Measurements from ENCODE around the gene POPDC3.
"Not testable (repeated sequence)": the region's sequence is repeated elsewhere in the genome, so short reads cannot be mapped to it uniquely, and the experiment has no call there.

Gene POPDC3

DNA sequence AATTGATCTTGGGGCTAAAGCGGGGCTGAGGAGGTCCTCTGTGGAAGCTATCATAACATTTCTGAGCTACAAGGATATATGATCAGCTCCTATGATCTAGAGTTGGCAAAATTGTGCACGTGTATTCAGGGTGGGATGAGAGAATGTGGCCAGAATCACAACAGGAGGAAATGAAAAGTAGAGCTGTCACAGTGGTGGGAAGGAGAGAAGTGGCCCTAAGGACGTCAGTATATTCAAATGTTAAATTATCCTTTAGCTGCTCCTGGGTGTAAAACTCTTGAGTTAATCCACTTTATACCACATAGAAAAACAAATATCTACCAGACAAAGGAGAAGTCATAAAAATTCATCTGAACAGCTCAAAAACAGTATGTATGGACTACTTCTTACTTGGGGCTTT, 14.8 kb upstream of the POPDC3 start:
- no peak for DNase-seq (ENCODE audit: low spot score)

DNA sequence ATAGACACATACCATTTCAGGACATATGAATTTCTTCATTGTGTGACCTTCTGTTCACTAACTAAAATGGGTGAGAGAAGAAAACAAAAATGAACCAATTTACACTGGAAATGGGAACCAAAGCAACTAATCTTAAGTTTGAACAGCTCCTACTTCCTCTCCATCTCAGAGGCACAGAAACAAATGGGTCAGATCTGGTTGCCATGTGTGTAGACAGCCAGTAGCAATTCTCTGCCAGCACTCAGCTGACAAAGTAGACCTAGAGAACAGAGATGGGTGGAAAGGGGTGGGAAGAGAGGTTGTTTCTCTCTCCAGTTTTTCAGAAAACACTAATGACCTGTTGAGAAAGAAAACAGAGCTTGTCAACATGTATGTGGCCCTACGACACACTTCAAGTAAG, 14.3 kb upstream of the POPDC3 start:
- DNase-seq (ENCODE audit: low spot score) = no peak

DNA sequence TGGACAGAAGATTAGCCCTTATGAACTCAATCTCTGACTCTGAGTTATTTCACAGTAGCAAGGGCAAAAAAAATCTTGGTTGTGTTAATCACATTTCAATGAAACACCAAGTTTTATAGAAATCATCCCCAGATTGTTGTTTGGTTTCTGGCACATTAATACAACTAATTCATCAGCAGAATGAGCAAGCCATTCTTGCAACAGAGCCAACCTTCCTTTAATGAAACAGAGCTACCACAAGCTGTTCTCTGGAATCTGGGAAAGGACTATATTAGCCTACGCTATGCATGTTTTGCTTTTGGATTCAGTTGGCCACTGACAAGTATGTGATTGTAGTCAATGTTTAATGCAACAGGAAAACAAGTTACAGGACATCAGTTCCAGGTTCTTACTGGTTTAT, 13.8 kb upstream of the POPDC3 start:
- no peak for DNase-seq (ENCODE audit: low spot score)

DNA sequence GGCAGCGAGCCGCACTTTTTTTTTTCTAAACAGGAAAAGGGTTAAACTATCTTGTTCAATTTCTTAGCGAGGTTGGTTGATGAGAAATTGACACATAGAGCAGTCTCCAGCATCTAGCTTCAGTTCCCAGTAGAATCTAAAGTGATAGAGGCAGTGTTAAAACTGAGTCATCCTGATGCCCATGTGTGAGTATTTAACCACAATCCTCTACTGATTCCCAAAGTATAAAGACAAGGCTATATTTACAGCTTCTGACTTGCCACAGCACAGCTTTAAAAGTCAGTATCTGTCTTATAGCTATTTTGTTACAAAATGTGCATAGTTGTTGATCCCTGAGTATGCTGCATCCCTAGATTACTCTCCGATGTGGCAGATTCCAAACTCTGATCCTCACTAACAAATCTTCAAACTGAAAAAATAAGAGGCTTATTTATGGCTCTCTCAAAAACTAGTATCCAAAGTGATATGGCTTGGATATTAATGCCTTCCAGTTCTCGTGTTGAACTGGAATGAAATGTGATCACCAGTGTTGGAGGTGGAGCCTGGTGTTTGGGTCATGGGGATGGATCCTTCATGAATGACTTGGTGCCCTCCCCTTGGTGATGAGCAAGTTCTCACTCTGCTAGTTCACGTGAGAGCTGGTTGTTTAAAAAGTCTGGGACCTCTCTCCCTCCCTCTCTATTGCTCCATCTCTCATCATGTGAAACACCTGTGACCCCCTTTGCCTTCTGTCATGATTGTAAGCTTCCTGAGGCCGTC, 13.1 kb upstream of the POPDC3 start:
- DNase-seq (ENCODE audit: low spot score) = no peak

DNA sequence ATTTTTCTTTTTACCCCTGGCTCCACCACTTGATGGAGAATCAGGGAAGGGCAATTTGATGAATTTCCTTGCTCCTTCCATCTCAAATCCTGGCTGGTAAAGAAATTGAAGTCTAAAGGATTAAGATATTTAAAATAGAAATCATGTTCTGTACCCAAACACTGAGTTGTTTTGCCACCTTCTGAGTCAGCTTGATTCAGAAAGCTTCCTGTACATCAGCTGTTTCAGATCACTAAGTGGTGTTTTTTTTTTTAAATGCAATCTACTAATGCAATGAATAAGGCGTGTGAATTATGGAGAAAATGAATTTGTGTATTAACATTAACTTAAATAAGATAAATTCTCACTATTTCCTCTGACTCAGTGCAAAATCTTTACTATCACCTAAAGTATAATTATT, 11.5 kb upstream of the POPDC3 start:
- no peak for DNase-seq (ENCODE audit: low spot score)

DNA sequence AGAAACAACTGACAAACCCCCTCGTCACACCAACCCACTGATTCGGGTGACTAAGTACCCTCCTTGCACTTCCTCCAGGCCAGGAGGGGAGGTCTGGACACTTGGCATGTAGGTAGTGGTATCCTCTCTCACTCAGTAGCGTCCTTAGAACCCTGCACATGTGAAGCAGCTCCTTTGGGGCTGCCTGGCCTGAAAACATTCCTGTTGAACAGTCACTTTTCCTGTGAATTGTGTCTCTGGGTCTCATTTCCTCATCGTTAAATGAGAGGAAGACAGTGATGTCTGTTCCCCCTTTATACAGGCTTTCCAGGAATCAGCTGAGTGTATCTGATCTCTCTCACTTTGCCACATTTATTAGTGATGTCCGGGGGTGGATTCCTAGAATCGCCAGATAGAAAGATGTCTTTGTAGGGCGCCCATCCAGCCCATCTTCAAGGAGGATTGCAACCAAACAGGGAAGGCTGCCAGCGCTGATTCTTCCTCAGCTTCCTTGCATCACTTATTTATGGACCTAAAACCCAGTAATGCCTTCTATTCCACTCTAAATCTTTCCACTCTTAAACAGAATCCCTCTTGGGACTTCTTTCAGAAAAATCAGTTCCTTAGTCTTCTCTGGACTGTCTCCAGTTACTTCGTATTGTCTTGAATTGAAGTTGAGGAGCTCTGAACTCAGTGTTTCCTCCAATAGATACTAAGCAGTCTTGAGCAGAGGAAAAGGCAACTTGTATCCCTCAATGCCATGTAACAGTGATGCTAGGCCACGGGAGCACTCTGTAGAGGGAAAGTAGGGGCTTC, 9.4 kb upstream of the POPDC3 start:
- DNase-seq (ENCODE audit: low spot score) = no peak

DNA sequence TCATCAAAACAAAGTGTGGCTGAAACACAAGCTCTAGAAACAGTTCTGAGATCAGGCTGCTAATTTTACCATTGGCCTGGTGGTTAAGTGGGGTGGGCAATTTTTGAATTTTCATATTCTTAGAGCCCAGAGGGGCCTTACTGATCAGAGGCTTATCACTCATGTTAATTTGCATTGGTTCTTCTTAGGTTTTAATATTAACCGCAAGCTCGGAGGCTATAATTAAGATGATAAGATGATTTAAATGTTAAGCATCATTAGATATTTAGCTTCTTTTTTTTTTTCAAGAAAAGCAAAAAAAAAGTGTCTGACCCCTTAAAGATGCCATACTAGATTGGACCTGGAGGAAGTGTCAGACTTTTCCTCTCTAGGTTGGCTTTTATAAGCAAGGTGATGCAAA, 8.4 kb upstream of the POPDC3 start:
- DNase-seq (ENCODE audit: low spot score) = no peak

DNA sequence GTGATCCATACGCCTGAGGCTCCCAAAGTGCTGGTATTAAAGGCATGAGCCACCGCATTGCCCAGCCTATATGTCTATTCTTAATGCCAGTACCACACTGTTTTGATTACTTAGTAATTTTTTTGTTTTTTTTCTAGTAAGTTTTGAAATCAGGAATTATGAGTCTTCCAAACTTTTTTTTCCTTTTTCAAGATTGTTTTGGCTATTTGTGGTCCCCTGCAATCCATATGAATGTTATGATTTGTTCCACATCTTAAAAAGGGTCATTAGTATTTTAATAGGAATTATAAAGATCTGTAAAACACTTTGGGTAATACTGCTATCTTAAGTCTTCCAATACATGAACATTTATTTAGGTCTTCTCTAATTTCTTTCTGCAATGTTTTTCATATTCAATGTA, 6.8 kb upstream of the POPDC3 start:
- no peak for DNase-seq (ENCODE audit: low spot score)

DNA sequence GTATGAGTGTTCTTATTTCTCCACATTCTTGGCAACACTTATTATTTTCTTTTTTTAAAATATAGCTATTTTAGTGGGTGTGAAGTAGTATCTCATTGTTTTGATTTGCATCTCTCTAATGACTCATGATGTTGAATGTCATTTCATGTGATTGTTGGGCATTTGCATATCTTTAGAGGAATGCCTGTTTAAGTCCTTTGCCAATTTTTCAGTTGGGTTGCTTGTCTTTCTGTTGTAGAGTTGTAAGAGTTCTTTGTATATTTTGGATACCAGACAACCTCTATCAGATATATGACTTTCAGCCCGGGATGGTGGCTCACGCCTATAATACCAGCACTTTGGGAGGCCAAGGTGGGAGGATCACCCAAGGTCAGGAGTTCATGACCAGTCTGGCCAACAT, 5.1 kb upstream of the POPDC3 start:
- DNase-seq (ENCODE audit: low spot score) = peak; percentile 5

DNA sequence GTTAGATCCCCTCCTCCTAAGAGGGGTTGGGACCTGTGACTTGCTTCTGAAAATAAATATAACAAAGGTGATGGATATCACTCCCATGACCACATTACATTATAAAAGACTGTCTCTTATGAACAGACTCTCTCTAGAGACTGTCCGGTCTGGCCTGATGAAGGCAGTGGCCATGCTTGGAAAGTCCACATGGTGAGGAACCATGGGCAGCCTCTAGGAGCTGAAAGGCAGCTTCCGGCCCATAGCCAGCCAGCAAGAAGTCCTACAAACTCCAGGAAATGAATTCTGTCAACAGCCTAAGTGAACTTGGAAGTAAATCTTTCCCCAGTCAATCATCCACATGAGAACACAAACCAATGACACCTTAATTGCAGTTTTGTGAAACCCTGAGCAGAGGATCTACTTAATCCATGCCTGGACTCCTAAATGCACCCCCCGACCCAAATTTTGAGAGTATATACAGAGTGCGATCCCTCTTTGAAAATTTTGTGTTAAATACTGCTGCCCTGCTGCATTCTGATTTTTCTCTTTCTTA, 2.2 kb upstream of the POPDC3 start:
- no peak for DNase-seq (ENCODE audit: low spot score)

DNA sequence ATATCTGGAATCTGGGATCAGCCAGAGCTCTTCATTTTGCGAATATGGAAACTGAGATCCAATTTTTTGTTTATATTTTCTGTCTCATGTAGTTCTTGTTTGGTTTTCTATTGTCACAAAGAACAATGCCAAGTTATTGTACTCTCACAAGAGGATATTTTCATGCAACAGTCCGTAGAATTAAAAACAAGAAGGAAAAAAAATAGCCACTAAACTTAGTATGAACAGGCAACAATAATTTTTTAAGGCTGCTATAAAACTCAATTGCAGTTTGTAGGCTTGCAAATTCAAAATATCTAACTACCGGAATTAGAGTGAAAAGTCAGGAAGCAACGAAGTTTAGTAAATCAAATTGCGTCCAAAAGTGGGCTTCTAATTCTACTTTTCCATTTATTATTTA, 1.2 kb downstream of the POPDC3 start:
- no peak for DNase-seq (ENCODE audit: low spot score)

DNA sequence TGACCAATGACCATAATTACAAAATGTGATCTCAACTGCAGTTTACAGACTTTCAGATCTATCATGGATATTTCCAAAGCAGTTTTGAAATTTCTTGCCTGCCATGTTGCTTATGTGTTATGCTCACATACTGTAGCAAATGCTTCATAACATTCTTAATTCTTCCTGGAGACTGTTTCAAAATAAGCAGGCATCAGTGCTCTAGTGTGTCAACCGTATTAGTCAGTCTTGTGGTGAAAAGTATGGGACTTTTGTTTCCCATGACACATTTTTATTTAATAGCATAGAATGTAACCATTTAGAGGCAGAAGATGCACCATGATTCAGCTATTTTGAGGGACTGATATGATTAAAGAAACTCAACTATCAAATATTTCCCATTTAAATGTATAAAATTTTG, 1.7 kb downstream of the POPDC3 start:
- DNase-seq (ENCODE audit: low spot score) = no peak

DNA sequence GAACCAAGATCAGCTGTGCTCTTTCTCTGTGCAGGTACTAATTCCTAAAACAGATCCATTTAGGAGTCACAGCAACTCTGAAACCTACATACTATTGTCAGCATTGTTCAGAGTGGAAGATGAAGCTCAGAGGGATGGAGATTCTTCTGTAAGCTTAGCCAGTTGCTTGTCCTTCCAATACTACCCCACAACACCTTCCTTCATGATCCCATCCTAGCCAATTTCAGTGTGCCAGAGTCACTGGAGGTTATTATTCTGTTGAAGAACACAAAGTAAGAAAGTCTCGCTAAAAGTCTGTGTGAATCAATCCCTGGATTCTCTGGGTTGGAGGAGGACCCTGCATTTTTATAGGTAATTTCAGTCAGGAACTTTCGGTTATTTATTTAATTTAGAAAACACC, 2.3 kb downstream of the POPDC3 start:
- DNase-seq (ENCODE audit: low spot score) = no peak

DNA sequence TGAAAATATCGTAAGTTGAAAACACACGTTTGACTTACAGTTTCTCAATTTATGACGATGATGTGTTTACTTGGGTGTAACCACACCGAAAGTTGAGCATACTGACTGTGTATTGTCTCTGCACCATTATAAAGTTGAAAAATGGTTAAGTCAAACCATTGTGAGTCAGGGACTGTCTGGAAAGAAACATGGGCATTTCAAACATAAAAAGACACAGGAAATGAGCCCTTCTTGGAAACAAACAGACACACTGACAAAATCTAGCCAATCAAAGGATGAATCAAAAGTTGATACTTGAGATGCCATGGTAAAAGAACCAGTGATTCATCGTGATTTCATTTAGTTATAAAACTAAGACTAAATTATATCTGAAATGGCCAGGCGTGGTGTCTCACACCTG, 5.3 kb downstream of the POPDC3 start:
- no peak for DNase-seq (ENCODE audit: low spot score)

DNA sequence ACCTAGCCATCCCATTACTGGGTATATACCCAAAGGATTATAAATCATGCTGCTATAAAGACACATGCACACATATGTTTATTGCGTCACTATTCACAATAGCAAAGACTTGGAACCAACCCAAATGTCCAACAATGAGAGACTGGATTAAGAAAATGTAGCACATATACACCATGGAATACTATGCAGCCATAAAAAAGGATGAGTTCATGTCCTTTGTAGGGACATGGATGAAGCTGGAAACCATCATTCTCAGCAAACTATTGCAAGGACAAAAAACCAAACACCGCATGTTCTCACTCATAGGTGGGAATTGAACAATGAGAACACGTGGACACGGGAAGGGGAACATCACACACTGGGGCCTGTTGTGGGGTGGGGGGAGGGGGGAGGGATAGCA, 7.3 kb downstream of the POPDC3 start:
- DNase-seq (ENCODE audit: low spot score) = not testable (repeated sequence)

DNA sequence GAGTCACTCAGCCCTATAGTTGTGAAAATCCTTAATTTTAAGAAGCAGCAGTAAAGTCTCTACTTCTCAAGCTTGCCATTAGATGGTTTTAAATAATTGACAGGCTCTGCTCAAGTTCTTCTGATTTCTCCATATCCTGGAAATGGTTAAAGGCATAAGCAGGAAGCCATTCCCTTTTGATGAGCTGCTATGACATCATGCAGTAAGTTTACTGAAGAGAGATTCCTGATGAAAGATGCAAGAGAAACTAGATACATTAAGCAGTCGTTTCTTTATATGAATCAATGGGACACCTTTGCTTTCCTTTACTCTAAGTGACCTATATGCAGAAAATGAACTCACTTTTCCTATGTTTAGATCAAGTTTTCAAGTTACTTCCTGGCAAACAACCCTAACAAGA, 9.8 kb downstream of the POPDC3 start:
- no peak for DNase-seq (ENCODE audit: low spot score)

DNA sequence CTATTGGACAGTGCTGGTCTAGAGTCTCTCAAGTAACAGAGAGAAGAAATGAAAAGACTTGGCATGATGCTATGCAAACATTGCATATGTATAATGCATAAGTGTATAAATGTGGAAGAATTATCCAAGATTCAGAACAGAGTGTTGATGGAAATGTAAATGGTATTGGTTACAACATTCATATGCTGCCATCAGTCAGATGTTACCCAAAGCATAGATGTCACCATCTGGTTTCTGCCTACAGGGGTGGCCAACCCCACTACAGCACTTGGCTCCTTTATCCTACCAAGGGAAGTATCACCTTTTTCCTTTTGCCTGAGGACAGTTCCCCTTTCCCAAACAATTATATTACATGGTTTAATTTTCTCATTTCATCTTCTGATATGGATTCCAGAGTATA, 11.9 kb downstream of the POPDC3 start:
- DNase-seq (ENCODE audit: low spot score) = no peak

DNA sequence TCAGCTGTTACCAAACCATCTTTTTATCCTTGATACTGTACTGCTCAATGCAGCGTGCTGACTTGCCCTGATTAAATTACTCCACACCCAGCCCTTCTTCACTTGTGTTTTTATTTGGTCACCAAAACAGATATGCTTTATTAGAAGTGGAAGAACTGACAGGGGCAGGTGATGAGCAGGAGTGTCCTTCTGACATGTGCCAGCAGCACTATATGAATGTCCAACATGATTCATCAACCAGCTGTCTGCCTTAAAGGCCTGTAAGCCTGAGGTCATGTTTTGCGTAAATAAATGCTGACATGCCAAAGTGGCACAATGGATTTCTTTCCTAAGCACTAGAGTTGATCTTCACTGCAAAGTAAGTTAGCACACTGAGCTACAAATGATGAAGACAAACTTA, 15.4 kb downstream of the POPDC3 start:
- no peak for DNase-seq (ENCODE audit: low spot score)

DNA sequence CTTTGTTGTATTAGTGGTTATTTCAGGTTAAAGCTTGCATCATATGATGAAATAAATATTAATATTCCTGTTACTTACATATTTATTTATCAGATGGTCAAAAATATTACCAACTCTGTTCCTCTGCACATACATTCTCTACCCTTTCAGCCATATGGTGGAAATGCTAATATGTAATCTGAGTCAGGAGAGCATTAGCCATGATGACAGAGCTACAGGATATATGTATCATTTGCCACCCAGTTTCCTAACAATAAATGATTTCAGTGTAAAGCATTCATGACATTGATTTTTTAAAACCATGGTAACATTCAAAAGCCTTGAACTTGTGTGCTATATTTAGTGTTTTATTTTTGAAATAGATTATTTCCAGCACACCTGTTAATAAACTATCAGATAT, 16.6 kb downstream of the POPDC3 start:
- DNase-seq (ENCODE audit: low spot score) = no peak

DNA sequence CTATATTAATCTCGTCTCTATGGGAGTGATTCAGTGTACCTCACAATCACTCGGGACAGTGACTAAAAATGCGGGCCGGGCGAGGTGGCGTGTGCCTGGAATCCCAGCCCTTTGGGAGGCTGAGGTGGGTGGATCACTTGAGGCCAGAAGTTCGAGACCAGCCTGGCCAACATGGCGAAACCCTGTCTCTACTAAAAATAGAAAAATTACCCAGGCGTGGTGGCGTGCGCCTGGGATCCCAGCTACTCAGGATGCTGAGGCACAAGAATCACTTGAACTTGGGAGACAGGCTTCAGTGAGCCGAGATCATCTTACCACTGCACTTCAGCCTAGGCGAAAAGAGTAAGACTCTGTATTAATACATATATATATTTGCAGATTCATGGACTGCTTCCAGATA, 17.4 kb downstream of the POPDC3 start:
- DNase-seq (ENCODE audit: low spot score) = no peak

DNA sequence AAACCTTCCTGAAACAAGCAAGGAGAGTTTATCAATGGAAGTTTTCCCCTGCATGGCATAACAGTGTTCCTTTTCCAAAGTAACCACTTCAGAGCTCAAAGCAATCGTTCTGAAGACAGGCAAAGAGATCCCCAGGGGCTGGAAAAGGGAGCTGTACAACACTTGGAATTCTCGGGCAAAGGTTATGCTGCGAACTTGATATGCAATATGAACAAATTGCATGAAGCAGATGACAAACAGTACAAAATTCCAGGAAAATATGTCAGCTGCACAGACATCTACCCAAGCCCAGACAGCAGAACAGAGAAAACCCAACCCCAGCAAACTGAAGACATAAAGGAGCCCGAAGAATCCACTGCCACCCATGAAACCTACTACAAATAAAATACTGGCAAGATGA, 18.4 kb downstream of the POPDC3 start:
- DNase-seq (ENCODE audit: low spot score) = no peak

DNA sequence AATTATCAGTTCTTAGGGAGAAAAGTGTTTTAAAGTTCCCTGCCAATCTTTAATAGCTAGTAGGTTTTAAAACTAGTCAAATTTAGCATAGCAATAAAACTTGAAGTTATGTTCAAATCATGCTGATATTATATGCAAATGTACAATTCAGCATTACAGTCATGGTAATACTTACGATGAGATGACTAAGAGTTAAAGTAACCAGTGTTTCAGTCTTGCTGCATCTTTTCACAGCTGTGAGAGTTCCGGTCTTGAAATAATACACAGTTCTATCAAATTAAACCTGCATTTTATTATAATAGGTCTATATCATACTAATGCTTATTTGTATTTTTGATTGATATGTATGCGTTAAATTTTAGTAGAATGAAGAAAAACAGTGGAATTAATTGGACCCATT, 26.1 kb downstream of the POPDC3 start:
- DNase-seq (ENCODE audit: low spot score) = no peak

DNA sequence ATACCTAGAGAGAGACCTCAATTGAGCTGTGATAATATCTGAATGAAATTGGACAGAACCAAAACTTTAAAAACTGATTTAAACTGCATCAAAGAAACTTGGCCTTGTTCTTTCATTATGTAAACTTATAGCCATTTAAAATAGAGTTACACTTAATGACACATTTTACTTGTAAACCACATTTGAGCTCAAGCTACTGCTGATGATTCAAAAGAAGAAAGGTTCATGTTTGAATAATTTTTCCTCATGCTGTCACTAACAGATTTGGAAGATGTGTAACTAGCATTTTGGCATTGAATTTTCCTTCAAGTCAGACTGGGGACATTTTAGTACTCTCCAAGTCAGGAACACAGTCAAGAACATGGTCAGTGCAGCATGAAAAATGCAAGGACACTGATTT, 26.9 kb downstream of the POPDC3 start:
- DNase-seq (ENCODE audit: low spot score) = no peak

DNA sequence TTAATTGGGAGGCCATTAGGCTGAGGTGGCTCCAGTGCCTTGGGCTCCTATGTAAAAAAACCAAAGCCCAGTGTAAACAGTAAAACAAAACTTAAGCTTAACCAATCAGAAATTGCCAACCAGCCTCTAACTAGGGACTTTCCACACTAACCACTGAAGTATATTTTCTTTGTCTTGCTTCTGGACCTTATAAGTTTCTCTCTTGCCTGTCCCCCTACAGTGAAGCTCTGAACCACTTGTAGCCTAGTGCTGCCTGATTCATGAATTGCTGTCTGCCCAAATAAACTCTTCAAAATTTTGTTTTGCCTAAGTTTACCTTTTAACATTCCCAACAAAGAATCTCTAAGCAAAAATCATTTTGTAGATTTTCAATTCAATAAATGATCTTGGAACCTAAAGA, 28.2 kb downstream of the POPDC3 start:
- peak; percentile 13 for DNase-seq (ENCODE audit: low spot score)
